MM.1S (cell line): ENCODE measurements around the gene HRCT1.

Source experiments
- DNase-seq: peaks from one replicate; pipeline ENCODE4 v3.0.0-alpha.2; 2015
- H2AFZ ChIP-seq: fragments of 300-600 bp; sonication (generic); 2 replicates; pipeline ENCODE4 v1.6.0; 2016; ENCODE audit warnings: antibody characterized with exemption, low read length
- H3F3A ChIP-seq: fragments of 300-600 bp; sonication (generic); 2 replicates; pipeline ENCODE4 v1.6.1; 2016; ENCODE audit warnings: mild to moderate bottlenecking, antibody characterized with exemption, low read length, moderate library complexity, mixed read lengths; ENCODE audit not compliant: insufficient read depth
- H3K27ac ChIP-seq: fragments of 300-600 bp; sonication (generic); 2 replicates; pipeline ENCODE4 v1.5.1; 2016; ENCODE audit warnings: mild to moderate bottlenecking, low read length
- H3K27me3 ChIP-seq: fragments of 300-600 bp; sonication (generic); replicated peaks from 2 replicates; pipeline ENCODE4 v1.6.0; 2016; ENCODE audit warnings: low read length; ENCODE audit not compliant: insufficient read depth
- H3K36me3 ChIP-seq: fragments of 300-600 bp; sonication (generic); replicated peaks from 2 replicates; pipeline ENCODE4 v1.6.1; 2016; ENCODE audit warnings: mild to moderate bottlenecking, low read length, mixed read lengths; ENCODE audit not compliant: insufficient read depth
- H3K4me1 ChIP-seq: fragments of 300-600 bp; sonication (generic); 2 replicates; pipeline ENCODE4 v1.6.1; 2016; ENCODE audit warnings: low read length, mixed read lengths
- H3K4me2 ChIP-seq: fragments of 300-600 bp; sonication (generic); 2 replicates; pipeline ENCODE4 v1.6.0; 2016; ENCODE audit warnings: low read depth, low read length
- H3K4me3 ChIP-seq: fragments of 300-600 bp; sonication (generic); 2 replicates; pipeline ENCODE4 v1.5.1; 2016; ENCODE audit warnings: low read length, mixed read lengths
- H3K79me2 ChIP-seq: fragments of 300-600 bp; sonication (generic); 2 replicates; pipeline ENCODE4 v1.6.1; 2016; ENCODE audit warnings: mixed run types, low read length, mixed read lengths
- H3K9ac ChIP-seq: fragments of 300-600 bp; sonication (generic); 2 replicates; pipeline ENCODE4 v1.6.1; 2016; ENCODE audit warnings: low read length, mixed read lengths
- H3K9me2 ChIP-seq: fragments of 300-600 bp; sonication (generic); replicated peaks from 2 replicates; pipeline ENCODE4 v1.6.1; 2016; ENCODE audit warnings: mild to moderate bottlenecking, low read length, mixed read lengths; ENCODE audit not compliant: insufficient read depth
- H3K9me3 ChIP-seq: fragments of 300-600 bp; sonication (generic); replicated peaks from 2 replicates; pipeline ENCODE4 v1.6.1; 2016; ENCODE audit warnings: mild to moderate bottlenecking, low read length, mixed read lengths; ENCODE audit not compliant: insufficient read depth
- H4K20me1 ChIP-seq: fragments of 300-600 bp; sonication (generic); 2 replicates; pipeline ENCODE4 v1.6.1; 2016; ENCODE audit warnings: mild to moderate bottlenecking, low read length, moderate library complexity, mixed read lengths; ENCODE audit not compliant: insufficient read depth
- CTCF ChIP-seq: fragments of 300-600 bp; sonication (generic); IDR thresholded peaks from 2 replicates; pipeline ENCODE4 v1.5.1; 2016; ENCODE audit warnings: antibody characterized with exemption, low read length, mixed read lengths
- EZH2 ChIP-seq: fragments of 300-600 bp; sonication (generic); optimal IDR thresholded peaks from 2 replicates; pipeline ENCODE3; 2017; ENCODE audit warnings: low read depth, mild to moderate bottlenecking, antibody characterized with exemption, low read length, mixed read lengths
- EZH2phosphoT487 ChIP-seq: fragments of 300-600 bp; sonication (generic); IDR thresholded peaks from 2 replicates; pipeline ENCODE4 v1.6.1; 2018; ENCODE audit warnings: antibody characterized with exemption, low read length

Gene HRCT1

GRCh38 chr9:35948901-35949318, 42.9 kb downstream of the HRCT1 start:
- H2AFZ ChIP-seq: no peak overlapping the region
- no peak overlapping the region for H3K4me3 ChIP-seq
- no peaks in the 10 kb centered on the region for H3K79me2 ChIP-seq
- no peak overlapping the region for H3K4me2 ChIP-seq
- no peaks in the 10 kb centered on the region for H3F3A ChIP-seq
- no peak overlapping the region for H3K27ac ChIP-seq
- H3K36me3 ChIP-seq: no peaks in the 10 kb centered on the region
- no peak for DNase-seq
- H4K20me1 ChIP-seq: no peaks in the 10 kb centered on the region
- no peaks in the 10 kb centered on the region for H3K9me2 ChIP-seq
- no peak overlapping the region for H3K9ac ChIP-seq
- H3K27me3 ChIP-seq: no peaks in the 10 kb centered on the region
- TF ChIP-seq CTCF: no peak
- no peak for TF ChIP-seq EZH2
- no peak for TF ChIP-seq EZH2phosphoT487
- no peaks in the 10 kb centered on the region for H3K9me3 ChIP-seq
- H3K4me1 ChIP-seq: no peaks in the 10 kb centered on the region

- Histone ChIP-seq H4K20me1 (no peaks in the 10 kb centered on the region), H3K9ac (no peak overlapping the region), H3F3A (no peaks in the 10 kb centered on the region), H3K27me3 (no peaks in the 10 kb centered on the region), H3K4me1 (no peaks in the 10 kb centered on the region), H3K79me2 (no peaks in the 10 kb centered on the region), H3K4me3 (no peak overlapping the region), H3K9me2 (no peaks in the 10 kb centered on the region), H3K36me3 (no peaks in the 10 kb centered on the region), H3K4me2 (no peak overlapping the region), H3K27ac (no peak overlapping the region), H2AFZ (no peak overlapping the region), H3K9me3 (no peaks in the 10 kb centered on the region)
- no peak for DNase-seq
- TF ChIP-seq EZH2phosphoT487 (no peak), CTCF (no peak), EZH2 (no peak)
These were observed 45.7 kb downstream of the HRCT1 start for GRCh38 chr9:35951736-35952135.

- Histone ChIP-seq H2AFZ (no peak overlapping the region), H3F3A (no peaks in the 10 kb centered on the region), H4K20me1 (no peaks in the 10 kb centered on the region), H3K79me2 (no peaks in the 10 kb centered on the region), H3K27ac (no peak overlapping the region), H3K27me3 (no peaks in the 10 kb centered on the region), H3K9me3 (no peaks in the 10 kb centered on the region), H3K9ac (no peak overlapping the region), H3K4me3 (no peak overlapping the region), H3K36me3 (no peaks in the 10 kb centered on the region), H3K9me2 (no peaks in the 10 kb centered on the region), H3K4me2 (no peak overlapping the region), H3K4me1 (no peaks in the 10 kb centered on the region)
- no peak for TF ChIP-seq EZH2phosphoT487
- no peak for TF ChIP-seq EZH2
- TF ChIP-seq CTCF: no peak
- DNase-seq: no peak
These were observed 46.7 kb downstream of the HRCT1 start for GRCh38 chr9:35952526-35953191.
